HUES6 (cell line): ENCODE results near the gene PROKR1.
"Not testable (repeated sequence)": the region's sequence is repeated elsewhere in the genome, so short reads cannot be mapped to it uniquely, and the experiment has no call there.

Experiments
- H3K27ac ChIP-seq: 2 replicates; pipeline ENCODE4 v1.7.0; 2013; ENCODE audit warnings: low read depth, mild to moderate bottlenecking, low read length, inconsistent platforms
- H3K27me3 ChIP-seq: 2 replicates; pipeline ENCODE4 v1.6.1; 2013; ENCODE audit warnings: low read length; ENCODE audit not compliant: control insufficient read depth, insufficient read depth
- H3K36me3 ChIP-seq: 2 replicates; pipeline ENCODE4 v1.6.1; 2013; ENCODE audit warnings: low read length; ENCODE audit not compliant: control insufficient read depth, insufficient read depth
- H3K4me1 ChIP-seq: 2 replicates; pipeline ENCODE4 v1.6.1; 2013; ENCODE audit warnings: low read length; ENCODE audit not compliant: control insufficient read depth, insufficient read depth
- H3K4me3 ChIP-seq: 2 replicates; pipeline ENCODE4 v1.5.1; 2013; ENCODE audit warnings: low read depth, low read length
- H3K9ac ChIP-seq: one replicate; pipeline ENCODE4 v1.6.1; 2013; ENCODE audit warnings: mild to moderate bottlenecking, low read length
- H3K9me3 ChIP-seq: 2 replicates; pipeline ENCODE4 v1.6.1; 2013; ENCODE audit warnings: low read depth, low read length; ENCODE audit not compliant: control insufficient read depth, insufficient read depth

PROKR1 gene

GRCh38 chr2:68643011-68643873 lies at the start of gene PROKR1:
TSS of gene PROKR1 (plus strand) at chr2:68643579. CDS start at chr2:68645822, 2,243 bp downstream.
- Histone ChIP-seq H3K36me3 (no peaks in the 10 kb centered on the region), H3K4me1 (peaks cover 9% of the 10 kb centered on the region), H3K27ac (no peak within 1 kb of the TSS), H3K9me3 (peaks cover 10% of the 10 kb centered on the region; the same call in 1 of the 2 replicates), H3K4me3 (peak within 1 kb of the TSS; percentile 87), H3K9ac (peak within 1 kb of the TSS; percentile 69), H3K27me3 (peaks cover 44% of the 10 kb centered on the region)

DNA sequence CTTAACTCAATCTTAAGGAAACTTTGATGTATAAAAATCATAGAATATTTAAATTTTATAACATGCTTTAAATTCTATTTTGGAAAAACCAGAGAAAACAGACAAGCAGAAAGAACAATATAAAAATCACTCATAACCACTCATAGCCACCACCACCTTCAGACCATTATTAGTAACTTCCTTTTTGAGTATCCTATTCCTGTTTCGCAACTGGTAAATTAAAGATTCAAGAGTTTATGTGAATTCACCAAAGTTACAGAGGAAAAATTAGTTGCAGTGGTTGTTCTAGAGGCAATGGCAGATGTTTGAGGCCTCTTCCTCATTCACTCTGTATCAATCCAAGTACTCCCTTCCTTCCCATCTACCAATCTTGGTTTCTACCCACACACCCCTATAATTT lies 49.3 kb upstream of the PROKR1 start:
- no peaks in the 10 kb centered on the region for H3K9me3 ChIP-seq
- no peaks in the 10 kb centered on the region for H3K4me1 ChIP-seq
- H3K9ac ChIP-seq = no peak overlapping the region
- H3K4me3 ChIP-seq = no peak overlapping the region
- H3K36me3 ChIP-seq = no peaks in the 10 kb centered on the region
- no peaks in the 10 kb centered on the region for H3K27me3 ChIP-seq
- H3K27ac ChIP-seq = no peak overlapping the region

DNA sequence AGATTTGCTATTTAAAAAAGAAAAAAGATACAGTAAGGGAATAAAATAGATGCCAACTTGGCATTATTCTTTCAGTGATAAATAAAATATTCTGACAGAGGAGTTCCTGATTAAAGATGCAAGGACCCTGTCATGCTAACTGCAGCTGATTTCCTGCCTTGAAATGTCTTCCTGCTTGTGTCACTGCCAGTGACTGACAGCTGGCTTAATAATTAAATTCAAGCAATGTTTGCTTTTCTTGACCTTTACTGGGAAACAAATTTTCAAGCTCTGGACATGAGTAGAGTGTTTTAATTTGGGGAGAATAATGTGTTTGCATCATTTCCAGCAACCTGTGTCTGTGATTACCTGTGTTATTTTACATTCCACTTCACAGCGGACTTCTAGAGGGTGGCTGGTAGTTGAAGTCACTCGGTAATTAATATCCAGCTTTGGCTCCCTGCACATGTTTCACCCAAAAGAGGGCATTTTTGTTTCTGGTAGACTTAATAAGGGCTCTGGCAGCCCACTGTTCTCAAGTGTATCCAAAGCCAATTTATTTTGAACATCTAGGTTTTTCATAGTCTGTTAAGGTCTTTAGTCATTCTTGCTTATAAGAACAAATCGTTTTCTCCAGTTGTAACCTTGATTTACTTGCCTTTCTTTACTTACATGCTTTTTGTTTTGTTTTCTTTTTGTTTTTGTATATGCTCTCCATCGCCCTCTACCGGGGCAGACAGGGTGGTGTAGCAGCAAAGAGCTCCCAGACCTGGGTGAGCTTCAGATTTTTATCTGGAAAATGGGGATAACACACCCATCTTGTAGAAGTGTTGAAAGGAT lies 48.5 kb upstream of the PROKR1 start:
- Histone ChIP-seq H3K9me3 (no peaks in the 10 kb centered on the region), H3K4me1 (no peaks in the 10 kb centered on the region), H3K27ac (no peak overlapping the region), H3K27me3 (no peaks in the 10 kb centered on the region), H3K4me3 (no peak overlapping the region), H3K9ac (no peak overlapping the region), H3K36me3 (no peaks in the 10 kb centered on the region)

DNA sequence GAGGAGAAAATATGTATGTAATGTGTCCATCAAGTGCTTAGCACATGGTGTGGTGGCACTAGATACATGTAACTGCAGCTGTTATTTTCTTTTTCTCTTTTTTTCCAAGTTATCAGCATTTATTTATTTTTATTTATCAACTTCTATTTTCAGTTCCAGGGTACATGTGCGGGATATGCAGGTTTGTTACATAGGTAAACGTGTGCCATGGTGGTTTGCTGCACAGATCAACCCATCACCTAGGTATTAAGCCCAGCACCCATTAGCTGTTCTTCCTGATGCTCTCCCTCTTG lies 47.9 kb upstream of the PROKR1 start:
- not testable (repeated sequence) for H3K9me3 ChIP-seq, H3K4me3 ChIP-seq, H3K27me3 ChIP-seq, H3K27ac ChIP-seq, H3K4me1 ChIP-seq, H3K9ac ChIP-seq, H3K36me3 ChIP-seq

GRCh38 chr2:68600495-68600894 lies 42.9 kb upstream of the PROKR1 start:
- H3K36me3 ChIP-seq, H3K27me3 ChIP-seq, H3K4me1 ChIP-seq, H3K27ac ChIP-seq, H3K9ac ChIP-seq, H3K4me3 ChIP-seq: not testable (repeated sequence)
- H3K9me3 ChIP-seq = peaks cover 10% of the 10 kb centered on the region; the same call in 1 of the 2 replicates

GRCh38 chr2:68603059-68603458 lies 40.3 kb upstream of the PROKR1 start:
- Histone ChIP-seq H3K9ac (no peak overlapping the region), H3K9me3 (peaks cover 10% of the 10 kb centered on the region; the same call in 1 of the 2 replicates), H3K4me1 (no peaks in the 10 kb centered on the region), H3K27ac (no peak overlapping the region), H3K27me3 (no peaks in the 10 kb centered on the region), H3K4me3 (no peak overlapping the region), H3K36me3 (no peaks in the 10 kb centered on the region)

DNA sequence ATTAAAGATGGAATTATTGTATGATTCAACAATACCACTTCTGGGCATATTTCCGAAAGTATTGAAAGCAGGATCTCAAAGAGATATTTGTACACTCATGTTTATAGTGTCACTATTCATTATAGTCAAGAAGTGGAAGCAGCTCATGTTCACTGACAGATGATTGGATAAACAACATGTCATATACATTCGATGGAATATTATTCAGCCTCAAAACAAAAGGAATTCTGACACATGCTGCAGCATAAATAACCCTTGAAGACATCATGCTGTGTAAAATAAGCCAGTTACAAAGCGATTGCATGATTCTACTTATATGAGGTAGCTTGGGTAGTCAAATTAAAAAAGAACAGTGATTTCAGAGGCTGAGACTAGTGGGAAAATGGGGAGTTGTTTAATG lies 39.3 kb upstream of the PROKR1 start:
- H3K9me3 ChIP-seq = peaks cover 10% of the 10 kb centered on the region; the same call in 1 of the 2 replicates
- no peak overlapping the region for H3K27ac ChIP-seq
- H3K4me1 ChIP-seq = no peaks in the 10 kb centered on the region
- no peak overlapping the region for H3K4me3 ChIP-seq
- no peak overlapping the region for H3K9ac ChIP-seq
- H3K36me3 ChIP-seq = no peaks in the 10 kb centered on the region
- H3K27me3 ChIP-seq = no peaks in the 10 kb centered on the region

GRCh38 chr2:68605939-68606338 lies 37.4 kb upstream of the PROKR1 start:
- no peak overlapping the region for H3K27ac ChIP-seq
- H3K4me1 ChIP-seq = no peaks in the 10 kb centered on the region
- H3K27me3 ChIP-seq = no peaks in the 10 kb centered on the region
- H3K36me3 ChIP-seq = no peaks in the 10 kb centered on the region
- H3K4me3 ChIP-seq = no peak overlapping the region
- no peak overlapping the region for H3K9ac ChIP-seq
- peaks cover 17% of the 10 kb centered on the region; the same call in 1 of the 2 replicates for H3K9me3 ChIP-seq

DNA sequence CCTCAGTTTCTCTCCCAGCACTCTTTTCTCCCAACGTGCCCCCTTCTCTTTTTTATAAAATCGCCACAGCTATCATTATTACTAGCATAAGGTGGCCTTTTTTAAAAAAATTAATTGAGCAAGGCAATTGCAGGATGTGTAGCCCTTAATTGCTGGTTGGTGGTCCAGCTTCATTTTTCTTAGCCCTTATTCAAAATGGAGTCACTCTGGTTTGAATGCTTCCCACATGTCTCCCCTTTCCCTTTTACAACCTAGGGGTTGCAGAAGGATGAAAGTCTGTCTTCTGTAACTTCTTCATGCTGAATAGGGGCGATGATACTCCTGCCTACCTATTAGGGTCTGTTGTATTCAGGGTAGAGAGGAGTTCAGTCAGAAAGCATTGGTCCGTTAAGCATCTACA lies 36.6 kb upstream of the PROKR1 start:
- Histone ChIP-seq H3K9ac (no peak overlapping the region), H3K9me3 (peaks cover 22% of the 10 kb centered on the region), H3K4me3 (no peak overlapping the region), H3K4me1 (no peaks in the 10 kb centered on the region), H3K36me3 (no peaks in the 10 kb centered on the region), H3K27me3 (no peaks in the 10 kb centered on the region), H3K27ac (no peak overlapping the region)

DNA sequence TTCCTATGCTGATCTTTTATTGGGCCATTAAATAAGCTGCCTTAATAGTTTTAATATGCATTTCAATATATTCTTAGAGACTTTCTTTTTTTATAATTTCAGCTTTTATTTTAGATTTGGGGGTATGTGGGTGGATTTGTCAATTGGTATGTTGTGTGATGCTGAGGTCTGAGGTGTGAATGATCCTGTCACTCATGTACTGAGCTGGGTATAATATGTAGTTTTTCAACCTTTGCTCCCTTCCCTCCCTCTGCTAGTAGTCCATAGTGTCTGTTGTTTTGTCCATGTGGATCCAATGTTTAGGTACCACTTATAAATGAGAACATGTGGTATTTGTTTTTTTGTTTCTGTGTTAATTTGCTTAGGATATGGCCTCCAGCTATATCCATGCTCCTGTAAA lies 35.5 kb upstream of the PROKR1 start:
- H3K27ac ChIP-seq = no peak overlapping the region
- H3K4me3 ChIP-seq = no peak overlapping the region

More for the DNA sequence above, 35.5 kb upstream of the PROKR1 start:
- Histone ChIP-seq H3K9me3 (peaks cover 19% of the 10 kb centered on the region), H3K36me3 (no peaks in the 10 kb centered on the region), H3K9ac (no peak overlapping the region), H3K4me1 (no peaks in the 10 kb centered on the region), H3K27me3 (no peaks in the 10 kb centered on the region)
